ENCODE data around the gene SUMO2. TPM values are rescaled to one million over a fixed set of nuclear protein-coding genes. Genes with fewer than 3 reads are reported as not detected.

Gene SUMO2
- total RNA-seq, 4 donors from 2014 or later: 61.9 to 100 (median 82.1) TPM

GRCh38 chr17:75205037-75205792 lies 22.5 kb upstream of the SUMO2 start, which contains the start of gene NUP85:
NUP85 (plus strand) TSS chr17:75205679; CDS start chr17:75205762, 83 bp downstream.
- Histone ChIP-seq H3K9me3 (no peaks in the 10 kb centered on the region), H3K27me3 (no peaks in the 10 kb centered on the region), H3K4me1 (peaks cover 0 to 15% of the 10 kb centered on the region in 2 donors), H3K27ac (peak within 1 kb of the TSS; percentile 90 to 94 (median 93)), H3K4me3 (replicated peaks in 1 of 3) (peak within 1 kb of the TSS; percentile 33 to 89 (median 74)), H3K36me3 (peaks cover under 1 to 11% of the 10 kb centered on the region in 2 donors)
- intact Hi-C loops (cut with DNase I): no loop called here
- 0 to 2% methylated on average over 23 to 37 of the region's 57 CpGs for WGBS, 2 donors
- TF ChIP-seq POLR2A (IDR thresholded peaks at IDR 0.05) (peak in 1 of 2 donors; percentile 67), CTCF (IDR thresholded peaks at IDR 0.05) (peak in 1 of 6 experiments; percentile 27)
- DNase-seq: peak; percentile 92 to 93

GRCh38 chr17:75199886-75200618 lies 17.3 kb upstream of the SUMO2 start:
- no peak overlapping the region for H3K27ac ChIP-seq
- no peaks in the 10 kb centered on the region for H3K9me3 ChIP-seq
- no peaks in the 10 kb centered on the region for H3K27me3 ChIP-seq
- H3K36me3 ChIP-seq: no peaks in the 10 kb centered on the region
- TF ChIP-seq POLR2A (IDR thresholded peaks at IDR 0.05) (no peak), CTCF (IDR thresholded peaks at IDR 0.05) (no peak)
- intact Hi-C loops (cut with DNase I): loop anchor here (5.0 kb wide), 1 partner anchor 238 kb away; no protein-coding TSS in a partner anchor
- WGBS, 2 donors: 90 to 94% methylated on average over 6 of the region's 6 CpGs
- H3K4me1 ChIP-seq: peaks cover 0 to 5% of the 10 kb centered on the region in 2 donors
- H3K4me3 ChIP-seq (replicated peaks in 1 of 3): no peak overlapping the region
- no peak for DNase-seq

GRCh38 chr17:75194879-75195278 lies 12.1 kb upstream of the SUMO2 start:
- H3K4me3 ChIP-seq (replicated peaks in 1 of 3): no peak overlapping the region
- H3K9me3 ChIP-seq: no peaks in the 10 kb centered on the region
- DNase-seq: no peak
- intact Hi-C loops (cut with DNase I): no loop called here
- WGBS, 2 donors: 51 to 53% methylated on average over 4 of the region's 5 CpGs
- no peaks in the 10 kb centered on the region for H3K36me3 ChIP-seq
- no peaks in the 10 kb centered on the region for H3K4me1 ChIP-seq
- H3K27me3 ChIP-seq: no peaks in the 10 kb centered on the region
- TF ChIP-seq POLR2A (IDR thresholded peaks at IDR 0.05) (no peak), CTCF (IDR thresholded peaks at IDR 0.05) (no peak)
- H3K27ac ChIP-seq: no peak overlapping the region

- Histone ChIP-seq H3K27me3 (no peaks in the 10 kb centered on the region), H3K4me1 (no peaks in the 10 kb centered on the region), H3K36me3 (no peaks in the 10 kb centered on the region), H3K9me3 (no peaks in the 10 kb centered on the region), H3K27ac (no peak overlapping the region), H3K4me3 (replicated peaks in 1 of 3) (no peak overlapping the region)
- peak; percentile 52 to 61 for DNase-seq
- TF ChIP-seq CTCF (IDR thresholded peaks at IDR 0.05) (no peak), POLR2A (IDR thresholded peaks at IDR 0.05) (no peak)
- WGBS, 2 donors: 22% methylated on average over 4 of the region's 4 CpGs
- intact Hi-C loops (cut with DNase I): no loop called here
Measured at GRCh38 chr17:75191584-75191983, 8.8 kb upstream of the SUMO2 start.

- no peak for DNase-seq
- Histone ChIP-seq H3K27ac (no peak overlapping the region), H3K4me3 (replicated peaks in 1 of 3) (no peak overlapping the region), H3K9me3 (no peaks in the 10 kb centered on the region), H3K36me3 (no peaks in the 10 kb centered on the region), H3K27me3 (no peaks in the 10 kb centered on the region), H3K4me1 (no peaks in the 10 kb centered on the region)
- TF ChIP-seq POLR2A (IDR thresholded peaks at IDR 0.05) (no peak), CTCF (IDR thresholded peaks at IDR 0.05) (no peak)
- intact Hi-C loops (cut with DNase I): no loop called here
- WGBS, 2 donors: 90 to 92% methylated on average over 6 of the region's 6 CpGs
Measured at GRCh38 chr17:75188614-75189013, 5.9 kb upstream of the SUMO2 start.
